NT2/D1 (cell line): Measurements from ENCODE around the gene GPR18.

Source experiments
- SUZ12 ChIP-seq: IDR thresholded peaks from 2 replicates; pipeline ENCODE4 v1.6.1; 2011; ENCODE audit not compliant: insufficient read length, insufficient read depth; ENCODE audit errors: extremely low read depth
- YY1 ChIP-seq: IDR thresholded peaks from 2 replicates; pipeline ENCODE4 v1.6.1; 2011; ENCODE audit not compliant: insufficient read length, insufficient read depth
- ZNF274 ChIP-seq: IDR thresholded peaks from 2 replicates; pipeline ENCODE4 v1.6.1; 2011; ENCODE audit warnings: mild to moderate bottlenecking, low read depth, low read length

DNA sequence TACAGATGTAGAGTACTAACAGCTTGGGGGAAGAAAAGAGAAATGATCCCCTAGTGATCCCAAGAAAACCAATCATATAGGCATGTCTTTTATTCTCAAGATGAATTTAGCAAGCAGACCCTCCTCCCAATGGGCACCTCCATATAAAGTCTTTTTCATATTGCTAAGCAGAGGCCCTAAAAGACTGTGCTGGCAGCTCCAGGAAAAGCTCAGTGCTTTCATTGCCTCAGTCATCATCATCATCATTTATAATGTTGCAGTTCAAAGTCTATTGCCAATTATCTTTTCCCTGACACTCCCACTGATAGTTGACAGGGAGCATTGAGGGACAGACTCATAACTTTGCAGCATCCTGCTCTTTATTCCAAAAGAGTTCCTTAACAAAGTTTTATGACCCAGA is 36.0 kb upstream of the GPR18 start:
- TF ChIP-seq ZNF274 = no peak
- no peak for TF ChIP-seq YY1
- TF ChIP-seq SUZ12 = no peak
